ENCODE results near the gene CENPN.

Gene CENPN

GRCh38 chr16:81073560-81074330 lies 66.7 kb downstream of the CENPN start:
- ATAC-seq = no peak
- TF ChIP-seq ARNTL (CRISPR knock-in tag; IDR thresholded peaks at IDR 0.05; ENCODE audit: borderline replicate concordance, low read depth) = no peak
- TF ChIP-seq ZNF565 (CRISPR knock-in tag; conservative IDR thresholded peaks at IDR 0.05; ENCODE audit: low read depth) = no peak
- no peak for TF ChIP-seq ZNF70 (CRISPR knock-in tag; IDR thresholded peaks at IDR 0.05)
- TF ChIP-seq PPARA (CRISPR knock-in tag; IDR thresholded peaks at IDR 0.05; ENCODE audit: borderline replicate concordance) = no peak
- TF ChIP-seq ZNF8 (CRISPR knock-in tag; IDR thresholded peaks at IDR 0.05) = no peak
- TF ChIP-seq GLIS3 (CRISPR knock-in tag; IDR thresholded peaks at IDR 0.05) = no peak

GRCh38 chr16:81076566-81077075 lies 69.6 kb downstream of the CENPN start:
- TF ChIP-seq ZNF8 (CRISPR knock-in tag; IDR thresholded peaks at IDR 0.05) (no peak), ESRRG (CRISPR knock-in tag; IDR thresholded peaks at IDR 0.05) (no peak), ZNF70 (CRISPR knock-in tag; IDR thresholded peaks at IDR 0.05) (no peak), CSDC2 (CRISPR knock-in tag; IDR thresholded peaks at IDR 0.05) (no peak), TCF4 (CRISPR knock-in tag; IDR thresholded peaks at IDR 0.05; ENCODE audit: borderline replicate concordance) (no peak), ZFP3 (CRISPR knock-in tag; IDR thresholded peaks at IDR 0.05) (no peak), RARB (CRISPR knock-in tag; IDR thresholded peaks at IDR 0.05) (no peak), CSRNP3 (CRISPR knock-in tag; IDR thresholded peaks at IDR 0.05) (no peak), ZNF565 (CRISPR knock-in tag; conservative IDR thresholded peaks at IDR 0.05; ENCODE audit: low read depth) (no peak)
- ATAC-seq = peak; percentile 93

GRCh38 chr16:81077076-81077940 lies 70.3 kb downstream of the CENPN start, which contains the start of gene C16orf46:
Gene C16orf46, minus strand, starts transcription at chr16:81077238. Its CDS starts 13,283 bp downstream, at chr16:81063955.
- ATAC-seq = peak; percentile 95

More at GRCh38 chr16:81077076-81077940, 70.3 kb downstream of the CENPN start, which contains the start of gene C16orf46:
- TF ChIP-seq TSHZ2 (CRISPR knock-in tag; IDR thresholded peaks at IDR 0.05) (no peak), CSRNP3 (CRISPR knock-in tag; IDR thresholded peaks at IDR 0.05) (0 out of 2 replicates have a peak, but pooled peaks have one; percentile 25), CREB5 (CRISPR knock-in tag; IDR thresholded peaks at IDR 0.05; ENCODE audit: low read depth) (no peak), ZFP30 (CRISPR knock-in tag; IDR thresholded peaks at IDR 0.05) (no peak), GLIS3 (CRISPR knock-in tag; IDR thresholded peaks at IDR 0.05) (no peak), ZFP3 (CRISPR knock-in tag; IDR thresholded peaks at IDR 0.05) (0 out of 2 replicates have a peak, but pooled peaks have one; percentile 39), SNAI2 (CRISPR knock-in tag; IDR thresholded peaks at IDR 0.05) (0 out of 2 replicates have a peak, but pooled peaks have one; percentile 7)
